SKM-1 (cell line): Measurements from ENCODE around the gene OLFM3.
A peak's percentile ranks its signal among the peaks of the same experiment; 100 is the strongest.

ENCODE experiments used
- DNase-seq: peaks from one replicate; lab custom pipeline; 2025; ENCODE audit not compliant: unreplicated experiment; lab: John Stamatoyannopoulos, UW

The OLFM3 gene

GRCh38 chr1:101953623-101954022 is 43.1 kb downstream of the OLFM3 start:
- no peak for DNase-seq

GRCh38 chr1:101945884-101946283 is 50.8 kb downstream of the OLFM3 start:
- DNase-seq = no peak

DNA sequence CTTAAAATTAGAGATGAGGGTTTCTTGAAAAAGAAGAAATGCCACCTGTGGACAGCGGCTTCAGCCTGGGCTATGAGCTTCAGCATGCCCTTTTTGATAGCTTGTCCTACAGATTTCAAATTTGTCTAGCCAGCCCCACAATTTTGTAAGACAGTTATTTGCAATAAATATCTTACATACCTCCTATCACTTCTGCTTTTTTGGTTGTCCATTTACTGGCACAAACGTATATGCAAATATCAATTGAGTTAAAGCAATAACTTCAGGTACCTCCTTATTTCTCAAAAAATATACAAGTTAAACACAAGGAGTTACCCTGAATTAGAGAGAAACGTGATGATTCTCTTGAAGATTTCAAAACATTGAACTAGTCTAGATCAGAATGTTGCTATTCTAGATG is 53.5 kb downstream of the OLFM3 start:
- DNase-seq = no peak

DNA sequence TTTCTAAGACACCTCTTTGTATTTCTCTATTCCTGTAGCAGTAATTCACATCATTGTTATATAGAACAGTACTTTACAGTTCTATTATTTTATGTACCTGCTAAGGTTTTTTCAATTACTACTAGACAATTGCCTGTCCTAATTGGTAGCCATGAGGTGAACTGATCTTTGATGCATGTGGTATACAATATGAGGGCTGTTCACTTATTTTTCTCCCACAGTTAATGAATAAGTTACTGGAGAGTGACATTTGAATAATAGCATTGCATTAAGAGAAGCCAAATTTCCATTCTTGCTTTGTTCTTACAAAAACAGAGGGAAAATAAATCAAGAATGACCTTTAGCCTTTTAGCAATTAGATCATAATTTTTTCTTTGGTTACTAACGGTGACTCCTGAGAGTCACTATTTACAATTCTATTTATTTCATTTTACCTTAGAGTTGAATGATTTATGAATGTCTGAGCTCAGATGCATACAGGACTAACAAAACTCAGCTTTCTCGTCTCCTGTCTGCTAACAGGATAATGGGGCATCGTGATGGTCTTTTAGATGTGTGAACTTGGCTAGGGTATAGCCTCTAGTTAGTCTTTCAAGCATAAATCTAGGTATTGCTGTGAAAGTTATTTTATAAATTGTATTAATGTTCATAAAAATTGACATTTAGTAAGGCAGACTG is 54.1 kb downstream of the OLFM3 start:
- DNase-seq = no peak

GRCh38 chr1:101938681-101939080 is 58.0 kb downstream of the OLFM3 start:
- no peak for DNase-seq

GRCh38 chr1:101929343-101929742 is 67.4 kb downstream of the OLFM3 start:
- DNase-seq = no peak

GRCh38 chr1:101928829-101929228 is 67.9 kb downstream of the OLFM3 start:
- DNase-seq = no peak

DNA sequence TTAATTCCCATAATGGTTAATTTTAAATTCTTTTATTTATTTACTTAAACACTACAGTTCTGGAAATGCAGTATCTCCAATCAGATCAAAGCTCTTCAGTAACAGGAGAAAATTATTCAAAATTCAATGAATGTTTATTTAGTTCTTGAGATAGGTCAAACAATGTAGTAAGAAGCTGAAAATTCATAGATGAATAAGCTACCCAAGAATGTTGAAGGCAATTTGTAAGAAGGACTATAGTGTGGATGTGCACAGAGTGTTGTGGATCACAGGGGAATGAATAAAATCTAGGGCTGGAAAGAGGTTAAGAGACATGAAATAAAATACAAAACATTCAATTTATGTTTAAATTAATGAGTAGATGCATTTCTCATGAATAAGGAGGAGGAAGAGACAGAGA is 72.0 kb downstream of the OLFM3 start:
- no peak for DNase-seq

GRCh38 chr1:101920577-101920976 is 76.1 kb downstream of the OLFM3 start:
- DNase-seq = no peak

- peak; percentile 42 for DNase-seq
Measured at GRCh38 chr1:101918277-101918676, 78.4 kb downstream of the OLFM3 start.

GRCh38 chr1:101915597-101915996 is 81.1 kb downstream of the OLFM3 start:
- DNase-seq = no peak

DNA sequence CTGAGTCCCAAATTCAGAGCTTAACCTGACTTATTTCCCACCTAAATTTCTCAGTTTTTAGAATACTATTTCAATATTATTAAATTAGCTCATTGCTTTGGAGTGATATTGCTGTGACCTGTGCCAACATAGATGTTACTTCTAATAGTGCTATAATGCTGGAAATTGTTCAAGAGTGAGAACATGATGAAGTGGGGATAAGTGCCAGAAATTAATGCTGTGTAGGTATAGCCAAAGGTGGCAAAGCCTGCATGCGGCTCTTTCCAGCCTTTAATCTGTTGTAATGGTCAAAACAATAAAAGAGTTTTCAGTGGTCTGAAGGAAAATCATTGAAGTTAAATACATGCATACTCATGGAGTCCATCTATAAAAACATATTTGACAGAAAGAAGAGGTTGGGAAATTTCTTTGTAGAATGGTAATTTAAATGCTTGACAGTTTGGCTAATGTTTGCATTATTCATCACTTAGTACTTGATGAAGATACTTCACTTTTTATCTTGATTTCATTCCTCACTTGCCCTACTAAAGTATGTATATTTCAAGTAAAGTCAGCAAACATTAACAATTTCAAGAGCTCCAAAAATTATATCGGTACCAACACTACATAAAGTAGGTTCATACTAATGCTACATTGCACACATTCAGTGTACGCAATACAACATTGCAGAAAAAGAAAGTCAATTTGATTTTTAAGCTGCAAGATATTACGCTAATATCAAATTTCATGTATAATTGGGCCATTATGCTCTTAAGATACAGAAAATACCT is 82.1 kb downstream of the OLFM3 start:
- no peak for DNase-seq

DNA sequence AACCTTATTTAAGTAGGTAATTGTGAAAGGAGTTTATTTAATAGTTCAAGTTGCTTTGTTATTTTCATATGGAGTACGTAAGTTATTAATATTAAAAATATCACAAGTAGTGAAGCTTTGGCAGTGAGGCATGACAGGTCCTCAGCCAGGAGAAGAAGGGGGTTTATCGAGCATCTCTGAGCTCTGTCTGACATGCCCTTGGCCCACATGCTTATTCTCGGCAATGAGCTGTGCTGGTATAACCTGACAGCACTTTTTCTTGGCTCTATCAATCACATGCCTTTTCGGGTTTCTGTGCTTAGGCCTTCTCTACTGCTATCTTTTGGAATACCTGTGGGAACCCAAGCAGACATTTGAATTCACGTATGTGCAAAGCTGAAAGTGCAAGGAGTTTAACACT is 84.8 kb downstream of the OLFM3 start:
- DNase-seq = no peak

- no peak for DNase-seq
Measured at GRCh38 chr1:101908980-101909379, 87.7 kb downstream of the OLFM3 start.

DNA sequence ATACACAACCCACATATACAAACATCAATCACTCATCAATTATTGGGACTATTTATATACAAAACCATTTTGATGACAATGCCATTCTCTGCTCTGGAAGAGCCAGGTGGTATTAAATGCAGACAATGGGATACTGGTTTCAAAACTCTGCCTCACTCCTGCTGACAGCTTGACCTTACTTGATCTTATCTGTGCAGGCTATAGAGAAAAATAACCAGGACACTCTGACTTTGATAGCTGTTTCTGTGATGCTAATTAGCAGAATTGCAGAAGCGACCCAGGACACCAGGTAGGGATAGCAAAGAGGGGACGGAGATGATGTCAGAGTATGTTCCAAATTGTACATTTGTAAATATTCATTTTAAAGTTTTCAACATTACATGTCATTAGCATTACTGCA is 89.5 kb downstream of the OLFM3 start:
- DNase-seq = no peak

DNA sequence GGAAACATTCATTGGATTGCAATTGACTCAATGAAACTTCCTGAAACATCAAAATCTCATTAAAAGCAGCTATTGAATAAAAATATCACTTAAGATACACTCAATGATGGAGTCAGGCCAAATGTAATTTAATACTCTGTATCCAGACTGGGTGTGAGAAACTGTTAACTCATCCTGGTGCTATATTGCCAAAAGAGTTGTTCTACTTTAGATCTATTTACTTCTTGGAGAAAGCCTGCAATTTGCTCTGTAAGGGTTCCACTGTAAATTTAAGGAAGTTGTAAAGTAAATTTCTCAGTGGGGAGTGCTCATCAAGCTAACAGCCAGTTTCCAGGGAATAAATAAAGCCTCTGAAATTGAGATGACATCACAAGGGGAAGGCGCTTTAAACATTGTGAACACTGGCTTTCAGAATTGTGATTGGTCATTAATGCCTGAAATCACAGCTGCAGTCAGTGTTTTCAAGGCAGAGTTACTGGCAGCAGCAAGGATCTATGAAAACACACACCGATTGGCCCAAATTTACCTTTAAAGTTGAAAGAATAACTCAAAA is 91.4 kb downstream of the OLFM3 start:
- DNase-seq = no peak

- DNase-seq = no peak
Measured at GRCh38 chr1:101902199-101902598, 94.5 kb downstream of the OLFM3 start.

- no peak for DNase-seq
Measured at GRCh38 chr1:101898137-101898536, 98.6 kb downstream of the OLFM3 start.

GRCh38 chr1:101884621-101885020 is 112.1 kb downstream of the OLFM3 start:
- DNase-seq = no peak

DNA sequence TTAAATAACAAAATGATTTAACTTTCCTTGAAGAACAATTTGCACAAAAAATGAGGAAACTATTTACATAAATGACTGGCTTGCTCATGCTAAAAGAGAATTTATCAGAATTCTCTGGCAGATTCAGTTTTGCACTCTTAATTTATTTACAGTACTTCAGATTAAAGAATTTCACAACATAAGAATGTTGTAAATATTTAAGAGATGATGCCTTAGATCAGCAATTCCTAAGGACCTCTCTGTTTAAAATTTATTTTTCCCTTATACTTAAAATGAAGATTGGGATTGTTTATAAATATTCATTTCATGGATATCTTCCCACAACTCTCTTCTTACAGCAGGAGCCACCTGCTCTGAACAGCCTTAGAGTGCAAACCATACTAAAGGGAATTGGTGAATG is 120.8 kb downstream of the OLFM3 start:
- DNase-seq = no peak

DNA sequence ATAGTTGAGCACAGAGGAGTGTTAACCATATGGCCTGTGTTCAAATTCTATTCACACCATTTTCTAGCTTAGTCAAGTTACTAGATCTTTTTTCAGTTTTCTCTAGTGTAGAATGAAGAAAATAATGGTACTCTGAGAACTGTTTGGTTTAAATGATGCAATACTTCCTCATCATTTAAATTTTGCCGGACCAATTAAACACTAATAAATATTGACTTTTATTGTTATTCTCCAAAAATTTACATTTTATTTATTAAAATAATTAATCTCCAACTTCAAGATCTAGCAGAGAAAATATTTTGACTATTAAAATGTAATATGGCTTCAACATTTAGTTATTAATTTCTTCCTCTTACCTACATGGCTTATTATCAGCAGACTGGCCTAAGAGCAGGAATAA is 123.1 kb downstream of the OLFM3 start:
- no peak for DNase-seq

DNA sequence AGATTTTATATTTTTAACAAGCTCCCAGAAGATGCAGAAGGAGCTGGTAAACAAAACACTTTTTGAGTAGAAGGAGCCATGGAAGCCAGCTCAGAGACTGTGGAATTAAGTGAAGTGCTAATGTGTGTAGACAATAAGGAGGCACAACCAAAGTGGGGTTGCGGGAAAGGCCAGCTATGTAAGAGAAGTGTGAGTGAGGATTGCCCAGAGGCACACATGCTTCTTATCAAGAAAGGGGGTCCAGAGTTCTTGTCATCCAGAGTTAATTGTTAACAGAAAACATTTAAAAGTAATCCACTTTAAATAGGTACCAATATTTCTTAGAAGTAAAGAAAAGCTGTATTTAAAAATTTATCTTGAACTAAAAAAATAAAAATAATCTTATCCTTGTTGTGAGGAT is 136.8 kb downstream of the OLFM3 start:
- DNase-seq = no peak
